Panc1 (cell line): ENCODE data around the gene MAGI1. TPM values are rescaled to one million over a fixed set of nuclear protein-coding genes. Genes with fewer than 3 reads are reported as not detected.

Experiments used
- ATAC-seq: fragments of 200-7000 bp; cut with Tn5 transposase; 2 replicates; pipeline ENCODE4 v1.9.1; 2020; ENCODE audit warnings: mild to moderate bottlenecking, moderate library complexity
- BruUV-seq: library from RNA; stranded (reverse); fragments of 400-500 nt; replicated peaks from 2 replicates; lab custom pipeline; 2021; lab: Mats Ljungman, UMichigan
- CTCF ChIA-PET: fragments of 300-600 bp; sonication (Branson Sonifier 250); formaldehyde crosslinking; loops from one replicate; lab custom pipeline; 2022; ENCODE audit warnings: antibody characterized with exemption; lab: Charles Lee
- POLR2A ChIA-PET: fragments of 300-600 bp; sonication (Branson Sonifier 250); formaldehyde crosslinking; loops from one replicate; lab custom pipeline; 2022; ENCODE audit warnings: antibody characterized with exemption; lab: Charles Lee
- DNase-seq: peaks from one replicate; pipeline ENCODE4 v3.0.0-alpha.2; 2010; ENCODE audit warnings: low read depth, low spot score
- H3K27ac ChIP-seq: 2 replicates; pipeline ENCODE4 v1.5.1; 2011; ENCODE audit warnings: mild to moderate bottlenecking, low read length, inconsistent platforms
- H3K27me3 ChIP-seq: fragments of 200-500 bp; sonication (Bioruptor generic); 2 replicates; pipeline ENCODE4 v1.6.0; 2014; ENCODE audit warnings: low read length, inconsistent platforms; ENCODE audit not compliant: control insufficient read depth, insufficient read depth
- H3K36me3 ChIP-seq: fragments of 200-500 bp; sonication (Bioruptor generic); 2 replicates; pipeline ENCODE4 v1.5.1; 2014; ENCODE audit warnings: inconsistent platforms, mild to moderate bottlenecking, low read length, moderate library complexity; ENCODE audit not compliant: control insufficient read depth, insufficient read depth
- H3K4me1 ChIP-seq: 2 replicates; pipeline ENCODE4 v1.5.1; 2011; ENCODE audit warnings: inconsistent platforms, mild to moderate bottlenecking, low read length, moderate library complexity; ENCODE audit not compliant: control insufficient read depth, insufficient read depth
- H3K4me3 ChIP-seq, 2 experiments: 2 replicates each; pipeline ENCODE4 v1.5.1; 2011 to 2012; ENCODE audit warnings: low read depth in 2 of 2, low read length in 2 of 2, mild to moderate bottlenecking in 2 of 2, inconsistent platforms in 1 of 2, moderate library complexity in 1 of 2
- H3K9me3 ChIP-seq: fragments of 200-500 bp; sonication (Bioruptor generic); 2 replicates; pipeline ENCODE4 v1.5.1; 2014; ENCODE audit warnings: low read depth, mild to moderate bottlenecking, inconsistent platforms, low read length, moderate library complexity; ENCODE audit not compliant: control insufficient read depth, insufficient read depth
- POLR2AphosphoS5 ChIP-seq: IDR thresholded peaks from 2 replicates; pipeline ENCODE4 v1.6.1; 2012; ENCODE audit warnings: mild to moderate bottlenecking, low read depth, low read length, moderate library complexity
- SIN3A ChIP-seq: IDR thresholded peaks from 2 replicates; pipeline ENCODE4 v1.6.1; 2012; ENCODE audit warnings: low read depth, mild to moderate bottlenecking, low read length, moderate library complexity, borderline replicate concordance; ENCODE audit not compliant: insufficient read depth
- TCF7L2 ChIP-seq: IDR thresholded peaks from 2 replicates; pipeline ENCODE4 v1.6.1; 2011; ENCODE audit warnings: mild to moderate bottlenecking, low read depth, low read length, inconsistent platforms
- in situ Hi-C: cut with HindIII; loops from 2 replicates; pipeline ENCODE4 v1.10.0; 2016; ENCODE audit warnings: low sequenced_read_pairs, low pct_unique_long_range_greater_than_20kb
- intact Hi-C: fragments of 100-400 bp; cut with micrococcal nuclease; formaldehyde crosslinking; loops from one replicate; pipeline ENCODE4 v1.10.0; 2022; ENCODE audit not compliant: unreplicated experiment
- total RNA-seq: library from RNA; stranded (reverse); gene quantifications from one replicate; pipeline ENCODE4 v1.2.1, GENCODE V29; 2021; ENCODE audit not compliant: unreplicated experiment
- TF ChIP-seq, protein P1 (sequence below), 2 experiments: IDR thresholded peaks; 2 replicates each; pipeline ENCODE4 v1.6.1; 2011 to 2012; ENCODE audit warnings: low read depth in 2 of 2, control low read depth in 1 of 2, low read length in 1 of 2, mild to moderate bottlenecking in 1 of 2, moderate library complexity in 1 of 2; ENCODE audit not compliant: insufficient read depth in 1 of 2
- TF ChIP-seq, protein P2 (sequence below): fragments of 450-650 bp; IDR thresholded peaks from 2 replicates; pipeline ENCODE4 v1.5.1; 2017; ENCODE audit warnings: mild to moderate bottlenecking

The MAGI1 gene
- total RNA-seq, 1 experiment from 2014 or later: 9.5 TPM

DNA sequence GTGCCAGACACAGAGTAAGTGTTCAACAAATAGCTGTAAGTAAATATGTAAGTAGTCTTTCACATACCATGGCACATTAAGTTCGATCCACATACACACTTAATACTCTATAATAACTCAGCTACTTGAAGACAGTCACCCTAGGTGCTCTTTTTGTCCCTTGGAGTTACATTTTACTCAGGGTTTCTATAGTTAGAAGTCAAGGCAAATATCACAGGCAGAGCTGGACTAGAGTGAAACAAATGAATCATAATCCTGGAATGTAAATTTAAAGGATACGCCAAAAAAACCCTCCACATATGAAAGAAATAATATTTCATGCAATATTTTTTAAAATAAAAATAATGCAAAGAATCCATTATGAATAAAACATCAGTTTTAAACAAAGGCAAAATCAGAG, 461.8 kb downstream of the MAGI1 start:
- TF ChIP-seq, protein P1, sequence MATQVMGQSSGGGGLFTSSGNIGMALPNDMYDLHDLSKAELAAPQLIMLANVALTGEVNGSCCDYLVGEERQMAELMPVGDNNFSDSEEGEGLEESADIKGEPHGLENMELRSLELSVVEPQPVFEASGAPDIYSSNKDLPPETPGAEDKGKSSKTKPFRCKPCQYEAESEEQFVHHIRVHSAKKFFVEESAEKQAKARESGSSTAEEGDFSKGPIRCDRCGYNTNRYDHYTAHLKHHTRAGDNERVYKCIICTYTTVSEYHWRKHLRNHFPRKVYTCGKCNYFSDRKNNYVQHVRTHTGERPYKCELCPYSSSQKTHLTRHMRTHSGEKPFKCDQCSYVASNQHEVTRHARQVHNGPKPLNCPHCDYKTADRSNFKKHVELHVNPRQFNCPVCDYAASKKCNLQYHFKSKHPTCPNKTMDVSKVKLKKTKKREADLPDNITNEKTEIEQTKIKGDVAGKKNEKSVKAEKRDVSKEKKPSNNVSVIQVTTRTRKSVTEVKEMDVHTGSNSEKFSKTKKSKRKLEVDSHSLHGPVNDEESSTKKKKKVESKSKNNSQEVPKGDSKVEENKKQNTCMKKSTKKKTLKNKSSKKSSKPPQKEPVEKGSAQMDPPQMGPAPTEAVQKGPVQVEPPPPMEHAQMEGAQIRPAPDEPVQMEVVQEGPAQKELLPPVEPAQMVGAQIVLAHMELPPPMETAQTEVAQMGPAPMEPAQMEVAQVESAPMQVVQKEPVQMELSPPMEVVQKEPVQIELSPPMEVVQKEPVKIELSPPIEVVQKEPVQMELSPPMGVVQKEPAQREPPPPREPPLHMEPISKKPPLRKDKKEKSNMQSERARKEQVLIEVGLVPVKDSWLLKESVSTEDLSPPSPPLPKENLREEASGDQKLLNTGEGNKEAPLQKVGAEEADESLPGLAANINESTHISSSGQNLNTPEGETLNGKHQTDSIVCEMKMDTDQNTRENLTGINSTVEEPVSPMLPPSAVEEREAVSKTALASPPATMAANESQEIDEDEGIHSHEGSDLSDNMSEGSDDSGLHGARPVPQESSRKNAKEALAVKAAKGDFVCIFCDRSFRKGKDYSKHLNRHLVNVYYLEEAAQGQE (IDR thresholded peaks at IDR 0.05; ENCODE audit: insufficient read depth in 1 of 2, low read depth in 2 of 2, low read length in 1 of 2): no peak
- TF ChIP-seq, protein P2, sequence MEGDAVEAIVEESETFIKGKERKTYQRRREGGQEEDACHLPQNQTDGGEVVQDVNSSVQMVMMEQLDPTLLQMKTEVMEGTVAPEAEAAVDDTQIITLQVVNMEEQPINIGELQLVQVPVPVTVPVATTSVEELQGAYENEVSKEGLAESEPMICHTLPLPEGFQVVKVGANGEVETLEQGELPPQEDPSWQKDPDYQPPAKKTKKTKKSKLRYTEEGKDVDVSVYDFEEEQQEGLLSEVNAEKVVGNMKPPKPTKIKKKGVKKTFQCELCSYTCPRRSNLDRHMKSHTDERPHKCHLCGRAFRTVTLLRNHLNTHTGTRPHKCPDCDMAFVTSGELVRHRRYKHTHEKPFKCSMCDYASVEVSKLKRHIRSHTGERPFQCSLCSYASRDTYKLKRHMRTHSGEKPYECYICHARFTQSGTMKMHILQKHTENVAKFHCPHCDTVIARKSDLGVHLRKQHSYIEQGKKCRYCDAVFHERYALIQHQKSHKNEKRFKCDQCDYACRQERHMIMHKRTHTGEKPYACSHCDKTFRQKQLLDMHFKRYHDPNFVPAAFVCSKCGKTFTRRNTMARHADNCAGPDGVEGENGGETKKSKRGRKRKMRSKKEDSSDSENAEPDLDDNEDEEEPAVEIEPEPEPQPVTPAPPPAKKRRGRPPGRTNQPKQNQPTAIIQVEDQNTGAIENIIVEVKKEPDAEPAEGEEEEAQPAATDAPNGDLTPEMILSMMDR: no peak
- TF ChIP-seq TCF7L2: no peak
- TF ChIP-seq POLR2AphosphoS5: no peak
- no peak for TF ChIP-seq SIN3A
- no peaks in the 10 kb centered on the region for H3K36me3 ChIP-seq
- no peaks in the 10 kb centered on the region for H3K9me3 ChIP-seq
- in situ Hi-C loops (no loop called here), intact Hi-C loops (no loop called here)
- H3K4me3 ChIP-seq: no peak overlapping the region
- H3K27ac ChIP-seq: no peak overlapping the region
- POLR2A ChIA-PET: no interaction called here
- CTCF ChIA-PET: no interaction called here
- DNase-seq: no peak
- no peak for ATAC-seq
- BruUV-seq: no TSS peak
- H3K4me1 ChIP-seq: no peaks in the 10 kb centered on the region
- no peaks in the 10 kb centered on the region for H3K27me3 ChIP-seq

DNA sequence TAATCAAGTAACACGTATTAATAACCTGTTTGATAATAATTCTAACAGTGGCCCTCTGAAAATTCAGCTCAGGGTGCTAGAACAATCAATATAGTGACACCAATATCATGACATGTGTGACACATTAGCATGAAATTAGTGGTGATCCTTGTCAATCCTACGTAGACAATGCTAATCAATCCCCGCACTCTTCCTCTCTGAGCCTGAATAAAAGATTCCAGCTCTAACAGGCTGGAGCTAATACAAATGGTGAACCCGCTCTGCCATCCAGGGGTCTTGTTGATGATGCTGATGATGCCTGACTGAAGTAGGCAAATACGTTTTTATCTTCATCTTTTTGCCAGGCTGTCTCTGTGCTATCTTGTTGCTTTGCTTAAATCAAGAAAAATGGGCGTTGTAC, 462.5 kb downstream of the MAGI1 start:
- BruUV-seq: no TSS peak
- ChIA-PET POLR2A (no interaction called here), CTCF (no interaction called here)
- in situ Hi-C loops: no loop called here
- TF ChIP-seq TCF7L2: no peak
- TF ChIP-seq, protein P2: no peak
- no peak for TF ChIP-seq POLR2AphosphoS5
- TF ChIP-seq, protein P1 (IDR thresholded peaks at IDR 0.05; ENCODE audit: insufficient read depth in 1 of 2, low read depth in 2 of 2, low read length in 1 of 2): no peak
- TF ChIP-seq SIN3A: no peak
- H3K27ac ChIP-seq: no peak overlapping the region
- intact Hi-C loops: no loop called here
- no peaks in the 10 kb centered on the region for H3K4me1 ChIP-seq
- no peaks in the 10 kb centered on the region for H3K27me3 ChIP-seq
- H3K36me3 ChIP-seq: no peaks in the 10 kb centered on the region
- H3K4me3 ChIP-seq: no peak overlapping the region
- ATAC-seq: no peak
- no peaks in the 10 kb centered on the region for H3K9me3 ChIP-seq
- DNase-seq: no peak
